Heart left ventricle (tissue), 13 donors: Measurements from ENCODE around the gene ZFP57.

ENCODE experiments used
- POLR2A ChIP-seq, 2 donors: fragments of 450-650 bp; IDR thresholded peaks; one replicate each; pipeline ENCODE4 v1.6.1; 2017; ENCODE audit warnings: antibody characterized with exemption in 2 of 2, mild to moderate bottlenecking in 2 of 2, moderate library complexity in 2 of 2
- TF ChIP-seq, protein P1 (sequence below), 12 donors: fragments of 200-600 bp; sonication (generic) in 4 of 12; IDR thresholded peaks; one replicate each; pipeline versions ENCODE4 v1.5.0 to v1.8.0; 2018 to 2022; ENCODE audit warnings: antibody characterized with exemption in 12 of 12, mild to moderate bottlenecking in 5 of 12
- donor health status: ischemic (EF 13 %, LVEDD 7.1; RV severe dilation, severe dysfunction).
- donor health status: DM: no; HTN: yes; CAD: no.
- donor health status: DM: no; HTN: no; CAD: no.
- donor health status: ischemic (EF 25% LVEDD 6.9; RV normal size, moderate dysfunction).
- donor health status: ischemic (EF 25% LVEDD 5.7; RV mildly dilated, moderate dysfunction).
- donor health status: ischemic (EF 35%, LVEDD 5.7; RV mildly dilated, moderate dysfunction).
- donor health status: nonischemic (EF 11% LVEDD 7.7; RV severe dilation, severe dysfunction).
- donor health status: DM: yes; HTN: yes; CAD: no.
- donor health status: PGD.
- donor health status: ischemic (EF 29% LVEDD 5.4; RV normal size, mild dysfunction).
- donor health status: nonischemic (EF 23%, LVEDD 6.1; RV moderate dilation, normal function).

DNA sequence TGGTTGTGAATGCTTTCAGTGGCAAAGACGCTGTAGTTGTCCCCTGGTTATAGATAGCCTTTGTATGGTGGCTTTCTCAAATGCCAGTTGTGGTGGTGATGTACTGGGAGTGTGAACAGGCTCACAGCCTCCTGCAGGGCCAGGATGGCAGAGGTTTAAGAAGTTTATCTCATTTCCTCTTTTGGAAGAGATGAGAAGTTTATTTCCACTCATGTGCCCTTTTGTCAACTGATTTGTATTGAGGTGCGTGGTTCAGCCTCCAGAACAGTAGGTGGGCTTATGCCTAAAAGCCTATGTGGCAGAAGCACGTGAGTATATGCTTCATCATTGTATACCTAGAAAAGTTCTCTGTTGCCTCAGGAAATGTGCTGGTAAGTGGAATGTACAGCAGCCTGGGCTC, 13.7 kb upstream of the ZFP57 start:
- TF ChIP-seq, protein P1, sequence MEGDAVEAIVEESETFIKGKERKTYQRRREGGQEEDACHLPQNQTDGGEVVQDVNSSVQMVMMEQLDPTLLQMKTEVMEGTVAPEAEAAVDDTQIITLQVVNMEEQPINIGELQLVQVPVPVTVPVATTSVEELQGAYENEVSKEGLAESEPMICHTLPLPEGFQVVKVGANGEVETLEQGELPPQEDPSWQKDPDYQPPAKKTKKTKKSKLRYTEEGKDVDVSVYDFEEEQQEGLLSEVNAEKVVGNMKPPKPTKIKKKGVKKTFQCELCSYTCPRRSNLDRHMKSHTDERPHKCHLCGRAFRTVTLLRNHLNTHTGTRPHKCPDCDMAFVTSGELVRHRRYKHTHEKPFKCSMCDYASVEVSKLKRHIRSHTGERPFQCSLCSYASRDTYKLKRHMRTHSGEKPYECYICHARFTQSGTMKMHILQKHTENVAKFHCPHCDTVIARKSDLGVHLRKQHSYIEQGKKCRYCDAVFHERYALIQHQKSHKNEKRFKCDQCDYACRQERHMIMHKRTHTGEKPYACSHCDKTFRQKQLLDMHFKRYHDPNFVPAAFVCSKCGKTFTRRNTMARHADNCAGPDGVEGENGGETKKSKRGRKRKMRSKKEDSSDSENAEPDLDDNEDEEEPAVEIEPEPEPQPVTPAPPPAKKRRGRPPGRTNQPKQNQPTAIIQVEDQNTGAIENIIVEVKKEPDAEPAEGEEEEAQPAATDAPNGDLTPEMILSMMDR (IDR thresholded peaks at IDR 0.05), result no peak
- no peak for TF ChIP-seq POLR2A (IDR thresholded peaks at IDR 0.05)
